HG02943 (cell line): ENCODE measurements around the gene CPXM1.

Source experiments
- ATAC-seq: cut with Tn5 transposase; IDR thresholded peaks from one replicate; pipeline ENCODE4 v1.9.1; 2021; ENCODE audit warnings: mild to moderate bottlenecking, low read depth, moderate library complexity; ENCODE audit not compliant: unreplicated experiment

The CPXM1 gene

DNA sequence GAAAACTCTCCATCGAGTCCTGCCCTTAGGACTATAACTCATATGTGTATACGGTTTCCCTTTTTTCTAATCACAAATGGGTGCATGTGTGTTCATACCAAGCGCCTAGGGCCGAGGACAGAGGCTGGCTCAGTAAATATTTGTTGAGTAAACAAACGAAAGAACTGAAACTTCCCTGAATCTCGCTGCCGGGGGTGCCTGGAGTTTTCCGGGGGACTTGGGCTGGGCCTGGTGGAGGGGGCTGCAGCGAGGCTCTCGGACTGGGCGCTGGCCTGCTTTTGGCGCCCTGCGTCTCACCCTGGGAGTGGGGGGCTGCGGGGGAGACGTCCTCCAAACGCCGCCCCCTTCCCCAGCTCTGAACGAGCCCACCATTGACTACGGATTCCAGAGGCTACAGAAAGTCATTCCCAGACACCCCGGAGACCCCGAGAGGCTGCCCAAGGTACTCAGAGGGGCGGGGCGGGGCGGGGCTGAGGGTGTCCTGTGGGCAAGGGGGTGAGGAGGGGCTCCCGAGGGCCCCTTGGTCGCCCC, 49.0 kb downstream of the CPXM1 start:
- ATAC-seq, result no peak

DNA sequence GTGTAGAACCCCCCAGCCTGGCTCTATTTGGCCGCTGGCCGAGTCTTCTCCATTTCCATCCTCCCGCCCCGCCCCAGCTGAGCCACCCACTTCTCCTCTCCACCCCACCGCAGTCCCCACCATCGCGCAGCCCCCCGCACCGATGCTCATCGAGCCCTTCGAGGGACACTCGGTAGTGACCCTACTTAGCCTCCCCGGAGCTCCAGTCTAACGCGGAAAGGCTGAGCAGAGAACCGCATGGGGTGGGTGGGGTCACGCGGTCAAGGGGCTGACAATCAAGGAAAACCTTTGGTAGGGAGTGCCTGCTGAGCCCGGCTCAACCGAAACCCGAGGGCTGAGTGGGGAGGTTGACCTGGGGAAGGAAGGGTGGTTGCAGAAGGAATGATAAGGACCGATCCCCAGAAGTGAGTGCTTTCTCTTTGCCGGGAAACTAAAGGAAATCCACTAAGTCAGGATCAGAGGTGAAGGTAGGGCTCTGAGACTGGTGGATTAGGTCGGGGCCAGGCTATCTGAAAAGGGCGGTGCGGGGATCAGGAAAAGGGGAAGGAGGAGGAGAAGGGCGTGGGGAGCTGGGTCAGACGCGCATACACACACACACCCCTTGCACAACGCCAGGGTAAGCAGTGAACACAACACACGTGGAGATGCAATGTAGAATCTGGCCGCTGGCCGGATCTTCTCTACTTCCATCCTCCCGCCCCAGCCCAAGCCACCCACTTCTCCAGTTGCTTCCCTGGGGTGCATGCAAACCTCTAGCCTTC, 49.8 kb downstream of the CPXM1 start:
- no peak for ATAC-seq

DNA sequence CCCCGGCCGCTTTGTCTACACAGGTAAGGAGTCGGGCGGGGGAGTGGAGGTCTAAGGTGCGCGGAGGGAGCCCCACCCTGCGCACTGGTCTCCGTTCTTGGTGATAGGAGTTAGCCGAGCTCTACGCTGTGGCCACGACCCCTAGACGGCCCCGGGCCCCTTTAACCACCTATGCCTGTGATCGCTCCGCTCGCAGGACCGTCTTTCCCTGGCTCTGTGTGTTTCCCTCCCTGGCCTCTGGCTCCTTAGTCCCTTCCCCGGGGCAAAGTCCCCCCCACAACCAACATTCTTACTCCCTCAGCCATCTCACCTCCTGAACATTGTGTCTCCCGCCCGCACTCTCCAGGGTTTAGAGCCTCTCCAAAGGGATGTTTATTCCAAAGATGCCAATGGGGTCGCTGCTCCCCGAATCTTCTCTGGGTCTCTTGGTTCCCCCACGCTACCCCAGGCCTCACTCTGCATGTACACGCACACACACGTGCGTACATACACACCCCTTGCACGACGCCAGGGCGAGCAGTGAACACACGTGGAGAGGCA, 50.4 kb downstream of the CPXM1 start:
- no peak for ATAC-seq

- no peak for ATAC-seq
Measured at GRCh38 chr20:2749343-2749950, 51.0 kb downstream of the CPXM1 start.

- ATAC-seq, result no peak
Measured at GRCh38 chr20:2748551-2749342, 51.7 kb downstream of the CPXM1 start.

- no peak for ATAC-seq
Measured at GRCh38 chr20:2747676-2748235, 52.7 kb downstream of the CPXM1 start.

DNA sequence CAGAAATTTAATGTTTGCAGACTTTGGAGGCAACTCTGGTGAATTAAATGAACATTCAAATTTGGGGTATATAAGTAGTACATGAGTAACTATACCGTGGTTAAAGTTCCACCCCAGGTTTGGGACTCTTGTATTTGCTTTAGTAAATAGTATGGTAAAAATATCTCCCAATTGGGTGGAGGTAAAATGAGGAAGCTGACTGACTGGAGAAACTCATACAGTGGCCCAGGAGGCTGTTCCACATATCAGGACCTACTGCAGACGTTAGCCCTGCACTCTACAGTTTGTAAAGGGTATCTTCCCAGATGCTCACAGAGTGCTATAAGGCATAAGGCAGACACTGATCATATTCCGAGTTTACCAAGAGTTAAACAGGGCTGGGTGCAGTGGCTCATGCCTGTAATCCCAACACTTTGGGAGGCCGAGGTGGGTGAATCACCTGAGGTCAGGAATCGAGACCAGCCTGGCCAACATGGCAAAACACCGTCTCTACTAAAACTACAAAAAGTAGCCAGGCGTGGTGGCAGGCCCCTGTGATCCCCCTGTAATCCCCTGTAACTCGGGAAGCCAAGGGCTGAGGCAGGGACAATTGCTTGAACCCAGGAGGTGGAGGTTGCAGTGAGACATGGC, 53.7 kb downstream of the CPXM1 start:
- ATAC-seq, result no peak

DNA sequence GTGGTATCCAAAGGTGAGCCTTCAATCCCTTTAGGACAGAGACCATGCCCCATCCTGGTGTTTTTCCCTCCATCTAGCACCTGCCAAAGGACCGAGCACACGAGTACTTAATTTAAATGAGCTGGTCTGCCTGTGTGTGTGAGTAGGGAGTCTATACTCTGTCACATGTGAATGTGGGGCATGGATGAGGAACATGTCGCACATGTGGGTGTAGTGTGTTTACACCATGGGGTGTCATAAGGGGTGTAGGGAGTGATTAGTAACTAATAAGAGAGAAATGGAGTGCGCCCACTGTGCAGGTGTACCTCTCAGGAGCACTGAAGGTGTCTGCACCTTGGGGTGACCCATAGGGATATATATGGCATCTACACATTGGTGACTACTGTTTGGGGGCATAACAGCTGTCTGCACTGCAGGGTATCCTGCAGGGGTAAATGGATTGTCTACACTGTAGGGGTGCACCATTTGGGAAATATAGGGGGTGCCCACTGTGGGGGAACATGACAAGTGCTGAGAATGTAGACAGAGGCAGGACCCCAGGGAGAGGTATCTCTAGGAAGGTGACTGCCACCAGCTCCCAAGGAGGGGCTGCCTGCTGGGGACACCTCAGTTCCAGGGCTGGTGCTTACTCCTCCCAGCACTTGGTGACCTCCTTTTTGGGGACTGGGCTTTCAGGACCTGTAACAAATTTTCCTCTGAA, 54.3 kb downstream of the CPXM1 start:
- no peak for ATAC-seq

DNA sequence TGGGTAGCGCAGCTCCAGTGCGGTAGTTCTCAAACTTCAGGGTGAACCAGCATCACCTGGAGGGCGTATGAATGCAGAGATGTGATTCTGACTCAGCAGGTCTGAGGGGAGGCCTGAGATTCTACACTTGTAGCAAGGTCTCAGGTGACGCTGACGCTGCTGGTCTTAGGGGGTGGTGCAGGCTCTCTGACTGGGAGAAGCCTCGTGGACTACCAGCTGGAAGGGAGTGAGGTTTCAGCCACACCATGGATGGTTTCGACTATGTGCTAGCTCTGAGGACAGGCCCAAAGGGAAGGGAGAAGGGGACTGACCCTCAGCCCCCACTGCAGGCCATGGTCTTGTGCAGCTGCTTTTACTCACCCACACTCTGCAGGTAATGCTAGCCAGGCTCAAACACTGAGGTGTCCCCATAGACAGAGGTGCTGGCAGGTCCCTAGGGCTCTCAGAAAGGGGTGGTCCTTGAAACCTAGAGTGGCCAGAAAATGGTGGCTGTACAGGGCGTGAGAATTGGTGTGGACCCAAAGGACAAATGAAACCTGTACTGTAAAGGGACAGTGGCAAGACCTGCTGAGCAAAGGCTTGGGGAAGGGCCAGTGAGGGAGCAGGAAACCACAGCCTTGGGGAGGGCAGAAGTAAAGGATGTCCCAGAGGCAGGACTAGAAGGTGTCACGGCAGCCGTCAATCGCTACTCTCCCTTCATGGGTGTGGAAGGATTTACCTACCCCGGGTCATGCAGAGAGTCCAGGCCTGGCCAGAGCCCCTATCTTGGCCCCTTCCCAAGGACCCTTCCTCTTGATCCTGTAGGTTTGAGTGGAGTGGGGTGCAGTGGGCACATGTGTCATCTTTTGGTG, 55.1 kb downstream of the CPXM1 start:
- ATAC-seq, result no peak
